ENCODE results near the gene ATF4. TPM values are rescaled to one million over a fixed set of nuclear protein-coding genes. Genes with fewer than 3 reads are reported as not detected.
A peak's percentile ranks its signal among the peaks of the same experiment; 100 is the strongest.

The ATF4 gene
- total and polyA plus RNA-seq, 2 of the 8 experiments (the other 6 are each of a cell fraction or from before 2014, with no cell fraction given) = 553 to 704 TPM

DNA sequence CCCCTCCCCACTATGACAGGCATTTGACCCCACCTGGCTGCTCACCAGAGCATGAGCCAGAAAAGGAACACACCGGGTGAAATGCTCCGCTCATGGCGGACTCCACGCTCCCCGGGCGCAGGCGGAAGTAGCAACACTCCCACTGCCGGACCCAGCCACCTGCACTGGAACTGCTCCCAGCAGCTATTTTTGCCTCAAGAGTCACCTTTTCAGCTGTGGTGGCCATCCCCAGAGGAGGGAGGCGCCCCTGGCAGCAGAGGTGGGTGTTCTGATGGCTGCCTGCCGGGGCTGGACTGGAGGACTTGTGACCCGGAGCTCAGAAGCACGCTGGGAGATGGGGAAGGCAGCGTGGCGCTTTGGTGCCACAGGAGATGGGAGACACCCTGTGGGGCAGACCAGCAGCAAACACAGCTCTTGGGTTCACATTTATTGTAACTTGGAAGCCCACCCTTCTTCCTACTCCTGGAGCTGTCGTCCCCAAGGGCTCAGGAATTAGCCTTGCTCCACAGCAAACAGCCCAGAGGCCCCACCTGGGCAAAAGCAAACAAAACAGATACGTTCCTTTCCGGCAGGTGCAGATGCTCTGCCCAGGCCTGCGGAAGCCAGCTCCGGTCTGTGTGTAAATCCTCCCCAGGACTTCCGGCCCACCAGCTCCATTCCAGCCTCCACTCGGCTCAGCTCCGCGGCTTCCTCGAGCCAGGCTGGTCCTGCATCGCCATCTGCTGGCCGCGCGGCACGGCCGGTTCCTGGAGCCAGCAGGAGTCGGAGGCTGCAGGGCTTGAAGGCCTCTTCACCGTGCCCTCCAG, 8.5 kb downstream of the ATF4 start:
- Histone ChIP-seq H3K23me2 (ENCODE audit: low read depth, low read length) (peaks cover 6% of the 10 kb centered on the region), H2AFZ (ENCODE audit: low read length) (no peak overlapping the region), H3K36me3 (ENCODE audit: control insufficient read depth in 2 of 4, insufficient read depth in 4 of 4, low read length in 3 of 4) (peaks cover 7 to 17% (median 10%) of the 10 kb centered on the region in 4 experiments), H4K20me1 (replicated peaks in 1 of 2; ENCODE audit: control insufficient read depth in 1 of 2, insufficient read depth in 2 of 2, low read length in 2 of 2) (peaks cover 21 to 47% of the 10 kb centered on the region in 2 experiments), H3K9me3 (ENCODE audit: insufficient read depth in 2 of 2, low read depth in 1 of 2, low read length in 1 of 2) (no peaks in the 10 kb centered on the region), H3K18ac (ENCODE audit: extremely low read depth, low read length) (no peak overlapping the region), H3K4me1 (replicated peaks in 1 of 4; ENCODE audit: control insufficient read depth in 3 of 4, insufficient read depth in 4 of 4, low read length in 3 of 4) (peaks cover 3 to 27% (median 11%) of the 10 kb centered on the region in 4 experiments), H3K4ac (replicated peaks; ENCODE audit: insufficient read length, low read depth, low read length) (no peak overlapping the region), H3K79me1 (ENCODE audit: low read depth, low read length) (peaks cover 3% of the 10 kb centered on the region; the same call in 1 of the 2 replicates), H2BK120ac (replicated peaks; ENCODE audit: low read depth, low read length) (no peak overlapping the region), H3K9ac (replicated peaks in 1 of 4; ENCODE audit: extremely low read depth in 1 of 4, low read depth in 3 of 4, low read length in 3 of 4) (no peak overlapping the region; a peak in 1 of 7 replicates), H2BK12ac (ENCODE audit: low read depth, low read length) (peak overlapping the region; percentile 39; the same call in 1 of the 2 replicates), H3K14ac (ENCODE audit: insufficient read length) (no peak overlapping the region), H3K23ac (ENCODE audit: insufficient read length) (no peak overlapping the region), H4K5ac (ENCODE audit: insufficient read length, low read depth, low read length) (no peak overlapping the region), H3K4me2 (ENCODE audit: insufficient read depth in 1 of 2, low read depth in 2 of 2, low read length in 2 of 2) (peak overlapping the region in 1 of 2 experiments; percentile 39; a peak in 1 of 4 replicates), H3K4me3 (ENCODE audit: extremely low read depth in 1 of 4, insufficient read depth in 2 of 4, low read depth in 3 of 4, low read length in 4 of 4) (no peak overlapping the region), H3K27ac (ENCODE audit: low read depth, low read length) (no peak overlapping the region), H2AK5ac (ENCODE audit: low read depth, low read length) (no peak overlapping the region), H4K91ac (replicated peaks; ENCODE audit: insufficient read length, low read length) (no peak overlapping the region), H3K27me3 (replicated peaks in 1 of 4; ENCODE audit: control insufficient read depth in 3 of 4, extremely low read depth in 1 of 4, insufficient read depth in 3 of 4, low read length in 3 of 4) (no peaks in the 10 kb centered on the region), H3K79me2 (ENCODE audit: control insufficient read depth in 1 of 2, insufficient read depth in 2 of 2, low read length in 2 of 2) (peaks cover 0 to 14% of the 10 kb centered on the region in 2 experiments; a peak in 2 of 4 replicates), H2BK20ac (ENCODE audit: low read length) (no peak overlapping the region), H2BK5ac (ENCODE audit: low read depth, low read length) (peak overlapping the region; percentile 24; the same call in 1 of the 2 replicates), H3K56ac (replicated peaks; ENCODE audit: insufficient read length, low read depth, low read length) (no peak overlapping the region), H2BK15ac (ENCODE audit: low read length) (no peak overlapping the region), H4K8ac (ENCODE audit: extremely low read depth, insufficient read depth, low read length) (no peak overlapping the region)
- peak; percentile 28 for FAIRE-seq
- ChIA-PET POLR2A (ENCODE audit: partially characterized antibody) (interaction anchor here (0.6 to 8.9 kb wide), 13 partner anchors 8 to 508 kb away, joined by 3 to 72 read pairs (median 4); partner anchors contain the start of genes ATF4, MIEF1 and RPL3), CTCF (ENCODE audit: partially characterized antibody) (interaction anchor here (0.7 to 21.9 kb wide), 39 partner anchors 8 to 515 kb away, joined by 3 to 361 read pairs (median 4); partner anchors contain the start of genes ATF4 and MIEF1)
- 48% methylated on average over 32 of the region's 32 CpGs; no CpG with 5 or more reads in 1 of the 2 experiments for whole genome bisulfite sequencing, 2 experiments (ENCODE audit: extremely low coverage in 1 of 2, insufficient coverage in 1 of 2, insufficient read length in 1 of 2, insufficient replicate concordance in 2 of 2, low coverage in 1 of 2, low lambda C conversion rate in 2 of 2, missing lambda C conversion rate in 1 of 2)
- peak; percentile 89 to 92 for DNase-seq (ENCODE audit: low read depth in 1 of 2, low spot score in 2 of 2)
- TF ChIP-seq SAP30 (IDR thresholded peaks at IDR 0.05; ENCODE audit: insufficient read depth, insufficient replicate concordance, low read length) = no peak
- no peak for TF ChIP-seq CHD1 (IDR thresholded peaks at IDR 0.05; ENCODE audit: low read depth, low read length)
- TF ChIP-seq NRF1 (IDR thresholded peaks at IDR 0.05; ENCODE audit: low read depth, low read length) = no peak
- no peak for TF ChIP-seq BACH1 (IDR thresholded peaks at IDR 0.05; ENCODE audit: low read length)
- TF ChIP-seq, protein P1, sequence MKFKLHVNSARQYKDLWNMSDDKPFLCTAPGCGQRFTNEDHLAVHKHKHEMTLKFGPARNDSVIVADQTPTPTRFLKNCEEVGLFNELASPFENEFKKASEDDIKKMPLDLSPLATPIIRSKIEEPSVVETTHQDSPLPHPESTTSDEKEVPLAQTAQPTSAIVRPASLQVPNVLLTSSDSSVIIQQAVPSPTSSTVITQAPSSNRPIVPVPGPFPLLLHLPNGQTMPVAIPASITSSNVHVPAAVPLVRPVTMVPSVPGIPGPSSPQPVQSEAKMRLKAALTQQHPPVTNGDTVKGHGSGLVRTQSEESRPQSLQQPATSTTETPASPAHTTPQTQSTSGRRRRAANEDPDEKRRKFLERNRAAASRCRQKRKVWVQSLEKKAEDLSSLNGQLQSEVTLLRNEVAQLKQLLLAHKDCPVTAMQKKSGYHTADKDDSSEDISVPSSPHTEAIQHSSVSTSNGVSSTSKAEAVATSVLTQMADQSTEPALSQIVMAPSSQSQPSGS (IDR thresholded peaks at IDR 0.05; ENCODE audit: low read length) = peak; percentile 89; the same call in 1 of the 2 replicates
- no peak for TF ChIP-seq EZH2 (IDR thresholded peaks at IDR 0.05; ENCODE audit: low read depth, low read length, severe bottlenecking)
- no peak for TF ChIP-seq KDM1A (IDR thresholded peaks at IDR 0.05; ENCODE audit: borderline replicate concordance, low read length)
- peak; percentile 53; the same call in 1 of the 2 replicates for TF ChIP-seq TBP (IDR thresholded peaks at IDR 0.05; ENCODE audit: low read depth, low read length)
- TF ChIP-seq CEBPB (IDR thresholded peaks at IDR 0.05; ENCODE audit: low read depth, low read length) = no peak; the same call in 1 of the 2 replicates
- TF ChIP-seq ASH2L (IDR thresholded peaks at IDR 0.05; ENCODE audit: low read length) = no peak

Data from H1 (cell line).